A549 (cell line): Measurements from ENCODE around the gene TOB1. TPM values are rescaled to one million over a fixed set of nuclear protein-coding genes. Genes with fewer than 3 reads are reported as not detected.
A peak's percentile ranks its signal among the peaks of the same experiment; 100 is the strongest.

ENCODE experiments used
- ATAC-seq, 2 experiments: fragments of 200-7000 bp in 1 of 2; fragments of >200 bp in 1 of 2; cut with Nextera tagmentation in 1 of 2; cut with Tn5 transposase in 1 of 2; 3 replicates each; pipeline versions ENCODE4 v1.8.0 to v1.9.1; 2018 to 2020; ENCODE audit warnings: mild to moderate bottlenecking in 1 of 2, moderate library complexity in 1 of 2
- CTCF ChIA-PET: fragments of 300-600 bp; sonication (Branson Sonifier 250); formaldehyde crosslinking; extraction: SDS; loops from one replicate; lab custom pipeline; 2021; ENCODE audit warnings: antibody characterized with exemption, inconsistent platforms; lab: Yijun Ruan, JAX
- POLR2A ChIA-PET: fragments of 350-600 bp; formaldehyde crosslinking; extraction: SDS; loops from one replicate; lab custom pipeline; 2021; ENCODE audit warnings: antibody characterized with exemption, inconsistent platforms; lab: Yijun Ruan, JAX
- DNase-seq, 2 experiments: peaks; one replicate each; pipeline versions ENCODE4 v3.0.0 to v3.0.0-alpha.2; 2011 to 2016; ENCODE audit warnings: low read depth in 1 of 2, low spot score in 1 of 2
- FAIRE-seq: peaks from 2 replicates; lab custom pipeline; 2011; peaks lifted over from hg19 to GRCh38; lab: Jason Lieb, UNC
- H3K27ac ChIP-seq, 2 experiments: fragments of >200 bp; sonication (Bioruptor Twin); formaldehyde crosslinking; 3 replicates each; pipeline ENCODE4 v1.5.1; 2016 to 2017
- H3K4me1 ChIP-seq: fragments of >200 bp; sonication (Bioruptor Twin); formaldehyde crosslinking; 3 replicates; pipeline ENCODE4 v1.6.1; 2016
- H3K4me2 ChIP-seq: fragments of >200 bp; sonication (Bioruptor Twin); formaldehyde crosslinking; 3 replicates; pipeline ENCODE4 v1.6.1; 2016
- H3K4me3 ChIP-seq: fragments of >200 bp; sonication (Bioruptor Twin); formaldehyde crosslinking; 3 replicates; pipeline ENCODE4 v1.5.1; 2016
- H3K9me3 ChIP-seq: fragments of >200 bp; sonication (Bioruptor Twin); formaldehyde crosslinking; 3 replicates; pipeline ENCODE4 v1.6.1; 2016
- CHD4 ChIP-seq: fragments of 200-600 bp; sonication (generic); IDR thresholded peaks from 2 replicates; pipeline ENCODE4 v1.6.1; 2016; ENCODE audit warnings: antibody characterized with exemption, mild to moderate bottlenecking, borderline replicate concordance
- CTCF ChIP-seq: fragments of >200 bp; sonication (Bioruptor Twin); formaldehyde crosslinking; IDR thresholded peaks from 3 replicates; pipeline ENCODE4 v1.5.1; 2016
- E2F6 ChIP-seq: IDR thresholded peaks from 2 replicates; pipeline ENCODE4 v1.6.1; 2012; ENCODE audit warnings: low read depth, borderline replicate concordance
- FOSB ChIP-seq: fragments of 250-450 bp; sonication (Bioruptor Pico); IDR thresholded peaks from 2 replicates; pipeline ENCODE4 v1.5.0; 2020; ENCODE audit warnings: mild to moderate bottlenecking, moderate library complexity
- HES2 ChIP-seq: fragments of >200 bp; sonication (Bioruptor Twin); formaldehyde crosslinking; IDR thresholded peaks from 2 replicates; pipeline ENCODE4 v1.6.1; 2016
- KDM1A ChIP-seq: fragments of 200-600 bp; sonication (generic); IDR thresholded peaks from 2 replicates; pipeline ENCODE4 v1.6.1; 2016; ENCODE audit warnings: low read depth, mild to moderate bottlenecking
- MAFK ChIP-seq: fragments of 450-650 bp; IDR thresholded peaks from 2 replicates; pipeline ENCODE4 v1.6.1; 2014; ENCODE audit not compliant: partially characterized antibody
- MAX ChIP-seq: IDR thresholded peaks from 2 replicates; pipeline ENCODE4 v1.6.1; 2012
- MAZ ChIP-seq: fragments of 150-350 bp; IDR thresholded peaks from 2 replicates; pipeline ENCODE4 v1.6.1; 2014; ENCODE audit warnings: antibody characterized with exemption, low read depth, low read length, borderline replicate concordance
- MYC ChIP-seq: IDR thresholded peaks from 2 replicates; pipeline ENCODE4 v1.6.1; 2012; ENCODE audit warnings: mild to moderate bottlenecking, inconsistent platforms, low read length, improper control_type of control experiment, borderline replicate concordance
- PHF8 ChIP-seq: fragments of 200-600 bp; sonication (generic); IDR thresholded peaks from 2 replicates; pipeline ENCODE4 v1.6.1; 2016; ENCODE audit warnings: low read depth, mild to moderate bottlenecking, antibody characterized with exemption, moderate library complexity, borderline replicate concordance
- TFCP2L1 ChIP-seq: fragments of 250-450 bp; sonication (Bioruptor Pico); IDR thresholded peaks from 2 replicates; pipeline ENCODE4 v1.5.0; 2021; ENCODE audit warnings: mild to moderate bottlenecking
- ZC3H11A ChIP-seq: fragments of 450-650 bp; IDR thresholded peaks from 2 replicates; pipeline ENCODE4 v1.6.1; 2014; ENCODE audit warnings: antibody characterized with exemption, mild to moderate bottlenecking
- ZNF302 ChIP-seq: fragments of 250-450 bp; sonication (Bioruptor Pico); IDR thresholded peaks from 2 replicates; pipeline ENCODE4 v1.9.0; 2021; ENCODE audit warnings: inconsistent platforms, mild to moderate bottlenecking, moderate library complexity
- WGBS: methylation state at CpG from one replicate; pipeline ENCODE4 v1.1.6; 2017; ENCODE audit errors: missing lambda C conversion rate; 5-methylcytosine and 5-hydroxymethylcytosine counted together
- polyA plus RNA-seq, 4 experiments: library from polyadenylated mRNA; depleted of rRNA in 3 of 4; stranded (reverse); fragments of >200 nt; fragmentation: RNase III in 1 of 4; extraction: RNeasy Plus Mini Kit Qiagen cat#74134 plus additional on column Dnase treatment in 1 of 4; gene quantifications; 2 replicates in 3 of 4; 3 replicates in 1 of 4; pipeline ENCODE4 v1.2.3, GENCODE V29; 2011 to 2017
- TF ChIP-seq, protein P1 (sequence below): fragments of 250-450 bp; sonication (Bioruptor Pico); IDR thresholded peaks from 2 replicates; pipeline ENCODE4 v1.5.0; 2021; ENCODE audit warnings: mild to moderate bottlenecking, moderate library complexity, borderline replicate concordance

Gene TOB1
- polyA plus RNA-seq, 2 of the 4 experiments (the other 2 are of a cell fraction): 111 to 133 TPM

- Histone ChIP-seq H3K9me3 (no peaks in the 10 kb centered on the region), H3K4me3 (no peak overlapping the region), H3K4me2 (no peak overlapping the region), H3K4me1 (peaks cover 24% of the 10 kb centered on the region), H3K27ac (peak overlapping the region in 1 of 2 experiments; percentile 41; a peak in 3 of 6 replicates)
- ChIA-PET POLR2A (interaction anchor here (1.3 to 8.0 kb wide), 2 partner anchors 9 to 36 kb away, joined by 3 to 72 read pairs; partner anchors contain the start of gene TOB1), CTCF (interaction anchor here (1.0 to 2.1 kb wide), 8 partner anchors 10 to 54 kb away, joined by 3 to 7 read pairs (median 4); partner anchors contain the start of gene TOB1)
- no peak for ATAC-seq
- FAIRE-seq: no peak
- WGBS: 88% methylated on average over 9 of the region's 9 CpGs
- no peak for DNase-seq
- TF ChIP-seq E2F6: no peak
- TF ChIP-seq MAFK: peak; percentile 90
These were observed 36.5 kb upstream of the TOB1 start for GRCh38 chr17:50902372-50903353.

DNA sequence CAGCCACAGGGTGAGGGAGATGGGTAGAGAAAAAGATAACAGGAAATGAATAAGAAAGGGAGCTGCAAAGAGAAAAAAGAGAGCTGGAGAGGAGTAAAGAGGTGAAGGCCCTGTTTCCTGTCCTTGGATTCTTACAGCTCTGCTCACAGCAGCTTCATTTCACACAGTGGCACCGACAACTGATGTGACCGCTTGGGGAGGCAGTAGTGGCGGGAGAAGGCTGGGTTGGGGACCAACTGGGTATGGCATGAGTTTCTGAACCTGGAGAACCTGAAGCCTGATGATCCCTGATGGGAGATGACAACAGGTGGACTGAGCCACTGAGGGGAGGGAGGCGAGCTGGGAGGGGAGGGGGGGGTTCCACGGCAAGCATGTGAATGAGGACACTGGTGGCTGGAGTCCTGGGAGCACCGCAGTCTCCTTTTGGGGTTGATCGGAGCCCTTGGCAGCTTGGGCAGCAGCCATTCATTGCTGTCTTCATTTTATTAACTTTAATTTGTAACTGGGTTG lies 34.3 kb upstream of the TOB1 start:
- TF ChIP-seq TFCP2L1 (CRISPR knock-in tag): no peak
- DNase-seq (no peak), ATAC-seq (no peak), FAIRE-seq (no peak)
- WGBS: 80% methylated on average over 6 of the region's 7 CpGs
- H3K4me1 ChIP-seq: peaks cover 20% of the 10 kb centered on the region
- no peak overlapping the region for H3K4me3 ChIP-seq
- no peaks in the 10 kb centered on the region for H3K9me3 ChIP-seq
- POLR2A ChIA-PET: interaction anchor here (8.0 kb wide), 1 partner anchor 34 kb away, joined by 72 read pairs; the partner anchor contains the start of gene TOB1
- CTCF ChIA-PET: interaction anchor here (1.0 to 2.2 kb wide), 5 partner anchors 11 to 48 kb away, joined by 3 to 4 read pairs (median 3); no protein-coding TSS in a partner anchor
- peak overlapping the region in 1 of 2 experiments; percentile 14; a peak in 1 of 6 replicates for H3K27ac ChIP-seq
- H3K4me2 ChIP-seq: no peak overlapping the region

DNA sequence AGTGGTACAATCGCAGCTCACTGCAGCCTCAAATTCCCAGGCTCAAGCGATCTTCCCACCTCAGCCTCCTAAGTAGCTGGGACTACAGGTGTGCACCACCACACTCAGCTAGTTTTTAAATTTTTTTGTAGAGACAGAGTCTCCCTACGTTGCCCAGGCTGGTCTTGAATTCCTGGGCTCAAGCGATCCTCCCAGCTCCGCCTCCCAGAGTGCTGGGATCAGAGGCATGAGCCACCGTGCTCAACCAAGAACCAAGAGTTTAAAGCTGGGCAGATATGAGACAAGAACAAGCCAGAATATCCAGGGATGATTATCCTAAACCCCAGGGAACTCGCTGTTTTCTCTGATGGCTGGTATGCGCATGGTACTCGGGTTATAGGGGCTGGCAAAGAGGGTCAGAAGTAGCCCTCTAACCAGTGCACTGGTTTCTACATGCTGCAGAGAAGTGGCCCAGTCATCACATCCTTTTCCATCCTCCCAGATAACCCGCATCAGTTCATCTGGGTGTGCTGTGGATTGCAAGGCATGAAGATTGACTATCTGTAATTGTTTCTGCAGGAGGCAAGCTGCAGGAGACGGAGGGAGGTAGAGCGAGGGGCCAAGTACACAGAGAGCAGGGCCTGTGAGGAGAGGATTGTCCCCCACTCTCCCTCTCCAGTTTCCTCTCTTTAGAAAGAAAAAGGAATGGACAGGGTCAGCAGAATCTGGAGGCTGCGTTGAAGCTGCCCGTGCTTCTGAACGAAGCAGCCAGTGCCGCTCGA lies 33.6 kb upstream of the TOB1 start:
- no peak overlapping the region for H3K4me3 ChIP-seq
- no peaks in the 10 kb centered on the region for H3K9me3 ChIP-seq
- ATAC-seq (no peak), FAIRE-seq (no peak), DNase-seq (no peak)
- no peak overlapping the region for H3K4me2 ChIP-seq
- H3K27ac ChIP-seq: peak overlapping the region in 1 of 2 experiments; percentile 12; a peak in 1 of 6 replicates
- H3K4me1 ChIP-seq: peaks cover 13% of the 10 kb centered on the region
- ChIA-PET CTCF (interaction anchor here (0.6 to 2.2 kb wide), 7 partner anchors 10 to 49 kb away, joined by 3 to 5 read pairs (median 3); no protein-coding TSS in a partner anchor), POLR2A (interaction anchor here (8.0 kb wide), 1 partner anchor 33 kb away, joined by 72 read pairs; the partner anchor contains the start of gene TOB1)
- WGBS: 89% methylated on average over 17 of the region's 17 CpGs
- TF ChIP-seq KDM1A (no peak), FOSB (no peak), MAZ (no peak), ZNF302 (CRISPR knock-in tag) (no peak), CTCF (no peak)

DNA sequence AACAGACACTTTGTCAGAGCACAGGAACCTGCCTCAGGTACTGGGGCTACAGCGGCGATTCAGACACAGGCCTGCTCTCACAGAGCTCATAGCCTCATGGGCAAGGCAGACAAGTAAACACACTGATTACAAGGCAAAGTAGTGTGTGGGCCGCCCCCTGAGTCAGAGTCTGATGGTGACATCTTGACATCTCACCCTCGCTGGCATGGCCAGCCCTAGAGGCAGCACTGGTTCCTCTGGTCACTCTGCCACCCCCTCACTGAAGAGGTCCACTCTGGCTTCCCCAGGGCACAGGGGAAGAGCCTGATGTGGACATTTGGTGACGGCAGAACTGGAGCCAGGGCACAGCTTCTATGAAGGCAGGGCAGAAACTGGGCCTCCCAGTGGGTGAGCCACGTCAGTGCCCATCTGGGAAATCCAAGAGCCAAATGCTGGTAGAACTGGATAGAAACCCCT lies 32.9 kb upstream of the TOB1 start:
- FAIRE-seq: no peak
- CTCF ChIA-PET: interaction anchor here (0.6 to 3.3 kb wide), 6 partner anchors 9 to 47 kb away, joined by 3 to 8 read pairs (median 4); no protein-coding TSS in a partner anchor
- POLR2A ChIA-PET: interaction anchor here (8.0 kb wide), 1 partner anchor 33 kb away, joined by 72 read pairs; the partner anchor contains the start of gene TOB1
- TF ChIP-seq ZC3H11A (no peak), PHF8 (no peak), HES2 (no peak), MYC (no peak), CHD4 (no peak), MAX (no peak), CTCF (no peak), KDM1A (no peak), FOSB (no peak)
- TF ChIP-seq, protein P1, sequence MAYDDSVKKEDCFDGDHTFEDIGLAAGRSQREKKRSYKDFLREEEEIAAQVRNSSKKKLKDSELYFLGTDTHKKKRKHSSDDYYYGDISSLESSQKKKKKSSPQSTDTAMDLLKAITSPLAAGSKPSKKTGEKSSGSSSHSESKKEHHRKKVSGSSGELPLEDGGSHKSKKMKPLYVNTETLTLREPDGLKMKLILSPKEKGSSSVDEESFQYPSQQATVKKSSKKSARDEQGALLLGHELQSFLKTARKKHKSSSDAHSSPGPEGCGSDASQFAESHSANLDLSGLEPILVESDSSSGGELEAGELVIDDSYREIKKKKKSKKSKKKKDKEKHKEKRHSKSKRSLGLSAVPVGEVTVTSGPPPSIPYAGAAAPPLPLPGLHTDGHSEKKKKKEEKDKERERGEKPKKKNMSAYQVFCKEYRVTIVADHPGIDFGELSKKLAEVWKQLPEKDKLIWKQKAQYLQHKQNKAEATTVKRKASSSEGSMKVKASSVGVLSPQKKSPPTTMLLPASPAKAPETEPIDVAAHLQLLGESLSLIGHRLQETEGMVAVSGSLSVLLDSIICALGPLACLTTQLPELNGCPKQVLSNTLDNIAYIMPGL (CRISPR knock-in tag): no peak

More for the DNA sequence above, 32.9 kb upstream of the TOB1 start:
- WGBS: 80% methylated on average over 6 of the region's 6 CpGs
- Histone ChIP-seq H3K27ac (peak overlapping the region in 1 of 2 experiments; percentile 1; a peak in 1 of 6 replicates), H3K9me3 (no peaks in the 10 kb centered on the region), H3K4me1 (peaks cover 6% of the 10 kb centered on the region), H3K4me2 (no peak overlapping the region), H3K4me3 (no peak overlapping the region)
- DNase-seq (no peak), ATAC-seq (peak in 1 of 2 experiments; percentile 44; a peak in 3 of 6 replicates)
